22Rv1 (cell line): Measurements from ENCODE around the gene PPARD.

Source experiments
- H3K27ac ChIP-seq: fragments of 450-650 bp; 2 replicates; pipeline ENCODE4 v1.5.1; 2017
- CTCF ChIP-seq: fragments of 450-650 bp; IDR thresholded peaks from 2 replicates; pipeline ENCODE4 v1.5.1; 2017; ENCODE audit warnings: mild to moderate bottlenecking
- ZFX ChIP-seq: fragments of 450-650 bp; IDR thresholded peaks from 2 replicates; pipeline ENCODE4 v1.6.1; 2017; ENCODE audit warnings: antibody characterized with exemption, borderline replicate concordance

Gene PPARD

GRCh38 chr6:35398526-35398925 lies 56.2 kb downstream of the PPARD start:
- no peak for TF ChIP-seq ZFX
- no peak for TF ChIP-seq CTCF
- no peak overlapping the region for H3K27ac ChIP-seq

- TF ChIP-seq ZFX (no peak), CTCF (no peak)
- no peak overlapping the region for H3K27ac ChIP-seq
Observed at GRCh38 chr6:35400111-35400510, 57.8 kb downstream of the PPARD start.

- no peak overlapping the region for H3K27ac ChIP-seq
- TF ChIP-seq CTCF (no peak), ZFX (no peak)
Observed at GRCh38 chr6:35400901-35401311, 58.5 kb downstream of the PPARD start.

- H3K27ac ChIP-seq: no peak overlapping the region
Observed at GRCh38 chr6:35401514-35401913, 59.2 kb downstream of the PPARD start.

GRCh38 chr6:35402136-35402855 lies 59.9 kb downstream of the PPARD start:
- no peak overlapping the region for H3K27ac ChIP-seq

More at GRCh38 chr6:35401514-35401913, 59.2 kb downstream of the PPARD start:
- no peak for TF ChIP-seq CTCF
- no peak for TF ChIP-seq ZFX

GRCh38 chr6:35402856-35403191 lies 60.5 kb downstream of the PPARD start:
- H3K27ac ChIP-seq: no peak overlapping the region
- TF ChIP-seq ZFX (no peak), CTCF (no peak)

More at GRCh38 chr6:35402136-35402855, 59.9 kb downstream of the PPARD start:
- no peak for TF ChIP-seq ZFX
- no peak for TF ChIP-seq CTCF

- TF ChIP-seq ZFX (no peak), CTCF (no peak)
- H3K27ac ChIP-seq: no peak overlapping the region
Observed at GRCh38 chr6:35403544-35404442, 61.4 kb downstream of the PPARD start.
